ENCODE measurements around the gene DAZL. TPM values are rescaled to one million over a fixed set of nuclear protein-coding genes. Genes with fewer than 3 reads are reported as not detected.

Gene DAZL
- total and polyA plus RNA-seq, 2 donors (not counting 1 experiment from before 2014, with no cell fraction given), result 0.34 TPM; not detected in 1

GRCh38 chr3:16605966-16606365 lies 743 bp upstream of the DAZL start:
- Histone ChIP-seq H3K9me3 (ENCODE audit: control insufficient read depth, insufficient read depth, low read depth, low read length) (no peaks in the 10 kb centered on the region), H2AFZ (ENCODE audit: low read length) (no peak overlapping the region), H3K36me3 (ENCODE audit: control insufficient read depth, insufficient read depth, low read length) (no peaks in the 10 kb centered on the region), H3K4me1 (ENCODE audit: control insufficient read depth, extremely low read depth, insufficient read depth, low read length) (no peaks in the 10 kb centered on the region), H3K9ac (ENCODE audit: insufficient read depth, low read length) (no peak overlapping the region), H3K27ac (ENCODE audit: insufficient read depth, low read length) (no peak overlapping the region), H3K79me2 (ENCODE audit: control insufficient read depth, insufficient read depth, low read length) (no peaks in the 10 kb centered on the region), H3K27me3 (ENCODE audit: control insufficient read depth, insufficient read depth, low read length) (no peaks in the 10 kb centered on the region), H4K20me1 (ENCODE audit: control insufficient read depth, extremely low read depth, insufficient read depth, low read length) (no peaks in the 10 kb centered on the region), H3K4me3 (replicated peaks in 1 of 4; ENCODE audit: control extremely low read depth in 1 of 4, insufficient read depth in 1 of 4, low read depth in 3 of 4, low read length in 4 of 4) (no peak overlapping the region), H3K4me2 (ENCODE audit: extremely low read depth, insufficient read depth, low read length) (no peak overlapping the region)
- DNase-seq (ENCODE audit: low read depth in 2 of 2), result no peak
- TF ChIP-seq EZH2 (IDR thresholded peaks at IDR 0.05; ENCODE audit: low read length, missing control alignments) (no peak), CTCF (conservative IDR thresholded peaks at IDR 0.05 in 1 of 2, IDR thresholded peaks at IDR 0.05 in 1 of 2; ENCODE audit: low read depth in 1 of 2, low read length in 2 of 2) (no peak)

GRCh38 chr3:16604433-16604832 lies 790 bp downstream of the DAZL start:
- H3K27me3 ChIP-seq (ENCODE audit: control insufficient read depth, insufficient read depth, low read length), result no peaks in the 10 kb centered on the region
- H3K4me3 ChIP-seq (replicated peaks in 1 of 4; ENCODE audit: control extremely low read depth in 1 of 4, insufficient read depth in 1 of 4, low read depth in 3 of 4, low read length in 4 of 4), result no peak overlapping the region
- no peak for DNase-seq (ENCODE audit: low read depth in 2 of 2)
- TF ChIP-seq CTCF (conservative IDR thresholded peaks at IDR 0.05 in 1 of 2, IDR thresholded peaks at IDR 0.05 in 1 of 2; ENCODE audit: low read depth in 1 of 2, low read length in 2 of 2) (no peak), EZH2 (IDR thresholded peaks at IDR 0.05; ENCODE audit: low read length, missing control alignments) (no peak)
- H3K4me1 ChIP-seq (ENCODE audit: control insufficient read depth, extremely low read depth, insufficient read depth, low read length), result no peaks in the 10 kb centered on the region
- no peaks in the 10 kb centered on the region for H3K9me3 ChIP-seq (ENCODE audit: control insufficient read depth, insufficient read depth, low read depth, low read length)
- H3K4me2 ChIP-seq (ENCODE audit: extremely low read depth, insufficient read depth, low read length), result no peak overlapping the region
- no peaks in the 10 kb centered on the region for H3K36me3 ChIP-seq (ENCODE audit: control insufficient read depth, insufficient read depth, low read length)
- H3K9ac ChIP-seq (ENCODE audit: insufficient read depth, low read length), result no peak overlapping the region
- no peak overlapping the region for H3K27ac ChIP-seq (ENCODE audit: insufficient read depth, low read length)
- H4K20me1 ChIP-seq (ENCODE audit: control insufficient read depth, extremely low read depth, insufficient read depth, low read length), result no peaks in the 10 kb centered on the region
- no peaks in the 10 kb centered on the region for H3K79me2 ChIP-seq (ENCODE audit: control insufficient read depth, insufficient read depth, low read length)
- no peak overlapping the region for H2AFZ ChIP-seq (ENCODE audit: low read length)

GRCh38 chr3:16601537-16602005 lies 3.7 kb downstream of the DAZL start:
- H3K4me3 ChIP-seq (replicated peaks in 1 of 4; ENCODE audit: control extremely low read depth in 1 of 4, insufficient read depth in 1 of 4, low read depth in 3 of 4, low read length in 4 of 4), result no peak overlapping the region

More at GRCh38 chr3:16601537-16602005, 3.7 kb downstream of the DAZL start:
- Histone ChIP-seq H3K9me3 (ENCODE audit: control insufficient read depth, insufficient read depth, low read depth, low read length) (no peaks in the 10 kb centered on the region), H4K20me1 (ENCODE audit: control insufficient read depth, extremely low read depth, insufficient read depth, low read length) (no peaks in the 10 kb centered on the region), H3K27ac (ENCODE audit: insufficient read depth, low read length) (no peak overlapping the region), H3K36me3 (ENCODE audit: control insufficient read depth, insufficient read depth, low read length) (no peaks in the 10 kb centered on the region), H3K27me3 (ENCODE audit: control insufficient read depth, insufficient read depth, low read length) (no peaks in the 10 kb centered on the region), H3K4me2 (ENCODE audit: extremely low read depth, insufficient read depth, low read length) (no peak overlapping the region), H3K4me1 (ENCODE audit: control insufficient read depth, extremely low read depth, insufficient read depth, low read length) (no peaks in the 10 kb centered on the region), H3K79me2 (ENCODE audit: control insufficient read depth, insufficient read depth, low read length) (no peaks in the 10 kb centered on the region), H3K9ac (ENCODE audit: insufficient read depth, low read length) (no peak overlapping the region), H2AFZ (ENCODE audit: low read length) (no peak overlapping the region)
- no peak for DNase-seq (ENCODE audit: low read depth in 2 of 2)
- TF ChIP-seq CTCF (conservative IDR thresholded peaks at IDR 0.05 in 1 of 2, IDR thresholded peaks at IDR 0.05 in 1 of 2; ENCODE audit: low read depth in 1 of 2, low read length in 2 of 2) (no peak), EZH2 (IDR thresholded peaks at IDR 0.05; ENCODE audit: low read length, missing control alignments) (no peak)

All from fibroblast of lung (primary cell).